GM08714 (cell line): ENCODE data around the gene GUCD1.
A peak's percentile ranks its signal among the peaks of the same experiment; 100 is the strongest.
"Not testable (repeated sequence)": the region's sequence is repeated elsewhere in the genome, so short reads cannot be mapped to it uniquely, and the experiment has no call there.

Experiments used
- H3K4me3 ChIP-seq: fragments of 200-500 bp; sonication (Bioruptor generic); 2 replicates; pipeline ENCODE4 v1.5.1; 2014; ENCODE audit warnings: mild to moderate bottlenecking, low read length, inconsistent platforms
- ZNF274 ChIP-seq: IDR thresholded peaks from 2 replicates; pipeline ENCODE4 v1.6.1; 2012; ENCODE audit warnings: mild to moderate bottlenecking, low read depth, low read length

GUCD1 gene

GRCh38 chr22:24554313-24555164 is at the start of gene GUCD1:
Gene GUCD1, minus strand, starts transcription at chr22:24555138. Its CDS starts 147 bp downstream, at chr22:24554991.
- TF ChIP-seq ZNF274: no peak

GRCh38 chr22:24603770-24604629 is 49.1 kb upstream of the GUCD1 start:
- not testable (repeated sequence) for H3K4me3 ChIP-seq

More at GRCh38 chr22:24554313-24555164, at the start of gene GUCD1:
- H3K4me3 ChIP-seq: peak within 1 kb of the TSS; percentile 89

GRCh38 chr22:24602847-24603769 is 48.2 kb upstream of the GUCD1 start, which contains the start of gene GGT1:
Gene GGT1, plus strand, starts transcription at chr22:24603193. Its CDS starts 7,889 bp downstream, at chr22:24611082.
- H3K4me3 ChIP-seq: peak within 1 kb of the TSS; percentile 4; the same call in 1 of the 2 replicates

GRCh38 chr22:24602105-24602749 is 47.3 kb upstream of the GUCD1 start:
- H3K4me3 ChIP-seq: not testable (repeated sequence)

GRCh38 chr22:24601217-24602104 is 46.5 kb upstream of the GUCD1 start:
- TF ChIP-seq ZNF274: no peak
- no peak overlapping the region for H3K4me3 ChIP-seq

GRCh38 chr22:24599958-24600715 is 45.2 kb upstream of the GUCD1 start:
- H3K4me3 ChIP-seq: not testable (repeated sequence)

GRCh38 chr22:24599514-24599913 is 44.6 kb upstream of the GUCD1 start:
- no peak for TF ChIP-seq ZNF274

GRCh38 chr22:24597076-24597475 is 42.1 kb upstream of the GUCD1 start:
- H3K4me3 ChIP-seq: not testable (repeated sequence)

More at GRCh38 chr22:24599514-24599913, 44.6 kb upstream of the GUCD1 start:
- no peak overlapping the region for H3K4me3 ChIP-seq

- no peak overlapping the region for H3K4me3 ChIP-seq
- TF ChIP-seq ZNF274: no peak
Observed at GRCh38 chr22:24595863-24596262, 40.9 kb upstream of the GUCD1 start.

- no peak overlapping the region for H3K4me3 ChIP-seq
- no peak for TF ChIP-seq ZNF274
Observed at GRCh38 chr22:24595228-24595627, 40.3 kb upstream of the GUCD1 start.

- no peak overlapping the region for H3K4me3 ChIP-seq
- no peak for TF ChIP-seq ZNF274
Observed at GRCh38 chr22:24594569-24595120, 39.7 kb upstream of the GUCD1 start.
